GM21717 (cell line): ENCODE results near the gene CGB8.
"Not testable (repeated sequence)": the region's sequence is repeated elsewhere in the genome, so short reads cannot be mapped to it uniquely, and the experiment has no call there.

Experiments used
- ATAC-seq: cut with Tn5 transposase; IDR thresholded peaks from one replicate; pipeline ENCODE4 v1.9.1; 2021; ENCODE audit warnings: mild to moderate bottlenecking, moderate library complexity; ENCODE audit not compliant: unreplicated experiment

CGB8 gene

DNA sequence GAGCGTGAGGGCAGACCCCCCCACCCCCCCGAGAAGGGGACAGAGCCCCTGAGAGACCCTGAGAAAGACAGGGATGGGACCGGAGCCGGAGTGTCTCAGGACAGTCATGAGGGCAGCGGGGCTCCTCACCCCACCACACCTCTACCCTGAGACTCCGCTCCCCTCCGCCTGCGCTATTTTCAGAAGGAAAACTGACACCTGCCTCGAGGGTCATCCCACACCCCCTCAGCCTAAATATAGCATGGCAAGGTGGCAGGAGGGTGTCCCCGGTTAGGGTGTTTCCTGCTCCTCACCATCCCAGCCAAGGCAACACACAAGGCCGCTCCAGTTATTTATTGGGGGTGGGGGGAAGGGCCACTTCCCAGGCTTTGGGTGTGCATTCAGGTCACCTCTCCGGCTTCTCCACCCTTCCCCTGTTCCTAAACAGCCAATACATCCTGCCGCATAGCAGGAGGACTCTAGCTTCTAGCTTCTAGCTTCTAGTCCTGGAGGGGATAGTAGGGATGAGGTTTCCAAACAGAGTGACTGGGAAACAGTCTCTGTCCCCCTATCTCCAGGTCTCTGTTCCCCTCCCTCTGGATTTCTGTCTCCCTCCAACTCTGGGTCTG lies 17.1 kb upstream of the CGB8 start:
- no peak for ATAC-seq

GRCh38 chr19:49064768-49065611 lies 16.1 kb upstream of the CGB8 start, which contains the start of gene NTF4:
Gene NTF4, minus strand, starts transcription at chr19:49064818. Its CDS starts 2,821 bp downstream, at chr19:49061997.
- ATAC-seq: no peak

GRCh38 chr19:49064029-49064629 lies 15.2 kb upstream of the CGB8 start:
- ATAC-seq: no peak

GRCh38 chr19:49061445-49061844 lies 12.5 kb upstream of the CGB8 start:
- no peak for ATAC-seq

DNA sequence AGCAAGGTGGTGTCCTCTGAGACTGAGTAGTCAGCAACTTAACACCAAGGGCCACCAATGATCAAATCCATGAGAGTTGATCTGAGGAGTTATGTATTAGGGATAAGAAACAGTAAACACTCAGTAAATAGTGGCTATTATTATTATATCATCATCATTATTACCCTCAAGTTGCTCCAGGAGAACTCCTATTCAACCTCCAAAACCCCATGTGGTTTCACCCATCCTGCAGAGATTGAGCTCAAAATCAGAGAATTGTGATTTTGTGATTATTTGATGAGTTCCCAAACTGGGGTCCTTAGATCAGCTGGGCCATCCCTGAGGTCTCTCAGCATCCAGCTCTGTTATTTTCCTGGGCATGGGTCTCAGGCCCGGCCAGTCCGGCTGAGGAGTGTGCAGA lies 12.1 kb upstream of the CGB8 start:
- ATAC-seq: no peak

DNA sequence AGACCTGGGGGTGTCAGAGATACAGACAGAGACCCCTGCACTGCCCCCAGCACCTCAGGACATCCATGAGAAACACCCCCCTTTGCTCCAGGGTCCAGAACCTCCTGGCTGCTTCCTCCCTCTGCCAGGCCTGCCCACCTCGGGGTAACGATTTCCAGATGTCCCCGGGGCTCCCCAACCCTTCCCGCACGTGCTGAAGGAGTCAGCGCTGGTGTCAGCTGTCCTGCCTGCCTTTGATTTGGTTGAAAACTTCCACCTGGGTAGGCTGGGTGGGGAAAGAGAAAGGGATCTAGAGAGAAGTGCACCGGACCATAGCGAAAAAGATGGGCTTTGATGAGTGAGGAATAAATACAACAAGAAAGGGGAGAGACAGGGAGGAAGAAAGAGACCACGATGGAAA lies 10.1 kb upstream of the CGB8 start:
- no peak for ATAC-seq

DNA sequence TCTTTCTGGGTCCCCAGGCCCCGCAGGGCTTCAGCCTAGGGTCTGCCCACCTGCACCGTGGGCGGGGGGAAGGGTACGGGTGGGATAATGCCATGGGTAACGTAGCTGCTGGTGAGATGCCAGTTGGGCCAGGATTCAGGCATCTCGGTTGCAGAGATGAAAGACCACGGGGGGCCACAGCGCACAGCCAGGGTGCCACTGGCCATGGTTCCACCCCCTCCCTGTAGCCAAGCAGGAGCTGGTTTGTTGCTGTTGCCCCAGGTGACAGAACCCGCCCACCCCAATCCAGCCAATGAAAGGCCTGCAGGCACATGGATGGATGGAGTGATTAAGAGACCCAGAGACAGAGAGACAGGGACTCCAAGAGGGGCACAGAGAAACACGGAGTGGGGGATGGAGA lies 9.7 kb upstream of the CGB8 start:
- ATAC-seq: no peak

DNA sequence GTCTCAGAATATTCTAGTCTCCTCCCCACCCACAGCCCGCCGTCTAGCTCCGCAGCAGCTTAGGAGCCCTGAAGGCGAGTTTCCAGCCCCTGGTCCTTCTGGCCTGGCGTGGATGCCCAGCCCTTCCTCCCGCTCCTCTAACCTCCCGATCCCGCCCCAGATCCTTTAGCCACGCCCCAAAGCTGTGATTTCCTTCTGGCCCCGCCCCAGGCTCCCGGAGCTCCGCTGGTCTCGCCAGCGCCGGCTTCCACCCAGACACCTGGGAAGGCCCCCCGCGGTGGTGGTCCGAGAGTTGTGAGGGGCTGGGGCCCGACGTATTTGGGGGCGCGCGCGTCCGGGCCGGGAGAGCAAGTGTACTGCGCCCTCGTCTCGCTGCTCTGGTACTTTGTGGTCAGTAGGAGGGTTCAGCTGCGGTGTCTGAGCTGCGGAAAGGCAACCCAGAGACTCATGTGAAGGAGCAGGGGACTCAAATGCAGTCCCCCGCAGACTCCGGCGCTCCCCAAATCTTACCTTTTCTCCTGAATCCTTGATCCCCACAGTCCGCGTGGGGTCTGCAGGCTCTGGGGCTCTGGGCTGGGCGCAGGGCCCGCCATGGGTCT lies 8.8 kb upstream of the CGB8 start, which contains the start of gene CGB7:
Gene CGB7 (minus strand): TSS at position 114 of the 599 bp plus-strand sequence. CDS start 2,374 bp downstream, outside the sequence.
- no peak for ATAC-seq

GRCh38 chr19:49056902-49057596 lies 8.1 kb upstream of the CGB8 start:
- ATAC-seq: not testable (repeated sequence)

GRCh38 chr19:49056101-49056901 lies 7.4 kb upstream of the CGB8 start:
- no peak for ATAC-seq

GRCh38 chr19:49050376-49051033 lies 1.6 kb upstream of the CGB8 start:
- ATAC-seq: not testable (repeated sequence)

GRCh38 chr19:49049834-49050233 lies 923 bp upstream of the CGB8 start:
- not testable (repeated sequence) for ATAC-seq

- ATAC-seq: not testable (repeated sequence)
Measured at GRCh38 chr19:49043548-49043947, 5.4 kb downstream of the CGB8 start, which contains the start of gene CGB5. Gene CGB5, plus strand, starts transcription at chr19:49043848. Its CDS starts 362 bp downstream, at chr19:49044210.

GRCh38 chr19:49042666-49043065 lies 6.2 kb downstream of the CGB8 start:
- not testable (repeated sequence) for ATAC-seq

DNA sequence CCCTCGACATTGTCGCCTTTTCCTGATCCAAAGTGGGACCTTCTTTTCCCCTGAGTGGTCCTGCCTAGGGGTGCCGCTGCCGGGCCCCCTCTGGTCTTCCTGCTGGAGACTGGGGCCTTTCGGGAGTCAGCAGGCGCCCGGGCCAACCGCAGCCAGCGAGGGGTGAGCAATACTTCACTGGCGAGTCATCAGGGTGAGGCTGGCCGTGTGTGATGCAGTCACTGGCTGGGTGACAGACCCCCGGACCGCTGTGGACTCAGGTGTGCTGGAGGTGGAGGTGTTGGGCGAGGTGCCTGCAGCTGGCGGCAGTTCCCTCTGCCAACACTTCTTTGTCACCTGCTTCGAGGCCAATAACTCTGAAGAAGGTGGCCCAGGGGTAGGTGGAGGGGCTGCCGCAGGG lies 6.7 kb downstream of the CGB8 start:
- ATAC-seq: no peak

DNA sequence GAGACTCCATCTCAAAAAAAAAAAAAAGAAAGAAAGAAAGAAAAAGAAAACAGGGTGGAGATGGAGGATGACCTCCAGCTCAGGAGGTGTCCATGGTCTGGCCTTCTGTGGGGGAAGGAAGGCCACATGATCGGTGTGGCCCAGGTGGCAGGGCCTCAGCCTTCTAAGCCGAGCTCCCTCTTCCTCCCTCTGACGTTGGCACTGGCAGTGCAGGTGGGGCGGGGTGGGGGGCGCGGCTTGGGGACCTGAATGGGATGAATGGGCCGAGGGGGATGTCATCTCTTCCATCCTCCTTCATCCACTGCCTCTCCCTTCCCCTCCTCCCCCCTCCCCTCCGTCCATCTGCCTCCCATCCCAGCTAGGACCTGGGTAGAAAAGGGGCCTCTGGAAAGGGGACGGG lies 9.2 kb downstream of the CGB8 start:
- not testable (repeated sequence) for ATAC-seq

DNA sequence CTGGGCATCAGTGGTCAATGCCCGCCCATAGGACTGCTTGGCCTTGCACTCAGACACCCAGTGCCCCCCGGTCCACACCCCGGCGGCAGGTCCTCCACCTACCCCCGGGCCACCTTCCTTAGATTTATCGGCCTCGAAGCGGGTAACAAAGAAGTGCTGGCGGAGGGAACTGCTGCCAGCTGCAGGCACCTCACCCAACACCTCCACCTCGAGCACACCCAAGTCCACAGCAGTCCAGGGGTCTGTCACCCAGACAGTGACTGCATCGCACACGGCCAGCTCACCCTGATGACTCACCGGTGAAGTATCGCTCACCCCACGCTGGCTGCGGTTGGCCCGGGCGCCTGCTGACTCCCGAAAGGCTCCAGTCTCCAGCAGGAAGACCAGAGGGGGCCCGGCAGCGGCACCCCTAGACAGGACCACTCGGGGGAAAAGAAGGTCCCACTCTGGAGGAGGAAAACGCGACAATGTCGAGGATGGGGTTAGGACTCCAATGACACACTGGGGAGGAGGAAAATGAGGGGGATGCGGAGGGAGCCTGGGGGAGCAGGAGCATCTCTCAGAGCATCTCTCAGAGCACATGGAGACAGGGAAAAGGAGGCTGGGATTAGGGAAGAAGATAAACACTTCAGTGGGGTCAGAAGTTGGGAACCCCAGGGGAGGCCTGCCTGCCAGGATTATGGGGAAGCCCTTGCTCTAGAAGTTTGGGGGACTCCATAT lies 10.2 kb downstream of the CGB8 start:
- ATAC-seq: not testable (repeated sequence)

DNA sequence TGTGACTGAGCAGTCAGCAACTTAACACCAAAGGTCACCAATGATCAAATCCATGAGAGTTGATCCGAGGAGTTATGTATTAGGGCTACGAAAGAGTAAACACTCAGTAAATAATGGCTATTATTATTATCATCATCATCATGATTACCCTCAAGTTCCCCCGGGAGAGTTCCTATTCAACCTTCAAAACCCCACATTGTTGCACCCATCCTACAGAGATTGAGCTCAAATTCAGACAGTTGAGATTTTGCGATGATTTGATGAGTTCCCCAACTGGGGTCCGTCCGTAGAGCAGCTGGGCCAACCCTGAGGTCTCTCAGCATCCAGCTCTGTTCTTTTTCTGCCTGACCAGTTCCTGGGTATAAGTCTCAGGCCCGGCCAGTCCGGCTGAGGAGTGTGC lies 10.8 kb downstream of the CGB8 start:
- not testable (repeated sequence) for ATAC-seq

DNA sequence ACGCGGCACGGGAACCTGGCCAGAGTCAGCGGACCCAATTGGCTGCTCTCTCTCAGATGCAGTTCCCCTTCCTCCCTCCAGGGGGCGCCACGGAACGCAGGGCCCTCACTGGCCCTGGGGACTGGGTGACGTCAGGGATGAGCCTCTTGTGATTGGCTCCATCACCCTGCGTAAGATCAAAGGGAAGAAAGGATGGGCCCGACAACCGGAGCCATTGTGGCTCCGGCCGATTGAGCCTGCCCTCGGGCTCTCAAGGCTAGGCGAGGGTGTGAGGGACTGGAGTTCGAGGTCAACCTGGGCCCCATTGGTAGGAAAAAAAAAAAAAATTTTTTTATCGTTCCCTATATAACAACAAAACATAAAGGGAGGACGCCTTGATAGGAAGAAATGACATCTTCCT lies 12.1 kb downstream of the CGB8 start, which contains the start of gene CGB1:
Gene CGB1 (minus strand): TSS at position 81 of the 400 bp plus-strand sequence. CDS start 184 bp downstream, outside the sequence.
- not testable (repeated sequence) for ATAC-seq
